IgD-negative memory B cell (primary cell): ENCODE measurements around the gene GOLGA1. TPM values are rescaled to one million over a fixed set of nuclear protein-coding genes. Genes with fewer than 3 reads are reported as not detected.

Experiments
- H3K27ac Mint-ChIP-seq, 3 donors: one replicate each; pipeline ENCODE4 v1.8.0; 2020 to 2022; ENCODE audit warnings: mild to moderate bottlenecking in 3 of 3, mixed read lengths in 3 of 3, moderate library complexity in 1 of 3
- H3K27me3 Mint-ChIP-seq: one replicate; pipeline ENCODE4 v1.8.0; 2021; ENCODE audit warnings: mixed read lengths
- H3K36me3 Mint-ChIP-seq: one replicate; pipeline ENCODE4 v1.8.0; 2020; ENCODE audit warnings: mild to moderate bottlenecking, mixed read lengths
- H3K4me1 Mint-ChIP-seq, 3 donors: one replicate each; pipeline ENCODE4 v1.8.0; 2020 to 2022; ENCODE audit warnings: mixed read lengths in 3 of 3, mild to moderate bottlenecking in 1 of 3
- H3K4me3 Mint-ChIP-seq, 4 donors: one replicate each; pipeline ENCODE4 v1.8.0; 2020 to 2022; ENCODE audit warnings: mild to moderate bottlenecking in 4 of 4, mixed read lengths in 4 of 4, moderate library complexity in 3 of 4
- H3K9me3 Mint-ChIP-seq, 3 donors: one replicate each; pipeline ENCODE4 v1.8.0; 2020 to 2021; ENCODE audit warnings: mixed read lengths in 3 of 3, mild to moderate bottlenecking in 1 of 3
- polyA plus RNA-seq: library from polyadenylated mRNA; unstranded; fragments of 300-500 nt; fragmentation: Illumina TruSeq; gene quantifications from one replicate; pipeline ENCODE4 v1.2.3, GENCODE V29; 2021

GOLGA1 gene
- polyA plus RNA-seq, 1 donor from 2014 or later: 10.3 TPM

DNA sequence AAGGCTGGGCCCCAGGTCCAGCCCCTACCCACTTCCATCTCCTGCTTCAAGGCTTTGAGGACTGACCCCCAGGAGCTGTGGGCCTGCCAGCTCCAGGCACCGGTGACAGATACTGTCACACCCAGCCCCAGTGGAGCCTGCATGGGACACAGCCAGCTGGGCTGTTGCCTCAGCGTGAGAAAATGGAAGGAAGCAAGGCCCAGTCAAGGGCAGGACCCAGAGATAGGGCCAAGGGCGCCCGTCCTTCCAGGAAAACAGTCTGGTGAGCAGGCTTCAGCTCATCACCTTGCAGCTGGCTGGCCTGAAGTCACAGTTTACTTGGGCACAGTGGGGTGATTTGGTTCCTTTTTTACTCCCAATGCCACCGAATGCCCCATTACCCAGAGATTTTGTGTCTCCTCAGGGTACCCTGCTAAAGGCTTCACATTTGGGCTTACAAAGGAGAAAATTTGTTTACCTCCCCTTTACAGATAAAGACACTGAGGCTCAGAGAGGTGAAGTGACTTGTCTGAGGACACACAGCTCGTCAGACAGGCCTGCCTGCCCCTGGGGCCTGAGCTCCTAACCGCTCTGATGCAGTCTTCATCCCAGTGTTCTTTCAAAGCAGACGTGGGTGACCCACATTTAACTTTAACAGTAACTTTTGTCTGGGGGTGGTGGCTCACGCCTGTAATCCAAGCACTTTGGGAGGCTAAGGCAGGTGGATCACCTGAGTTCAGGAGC, 109.1 kb downstream of the GOLGA1 start:
- H3K4me1 Mint-ChIP-seq: peaks cover 0 to 2% (median 0%) of the 10 kb centered on the region in 3 donors
- no peaks in the 10 kb centered on the region for H3K27me3 Mint-ChIP-seq
- H3K9me3 Mint-ChIP-seq: no peaks in the 10 kb centered on the region
- H3K4me3 Mint-ChIP-seq: no peak overlapping the region
- H3K27ac Mint-ChIP-seq: no peak overlapping the region
- H3K36me3 Mint-ChIP-seq: no peaks in the 10 kb centered on the region

DNA sequence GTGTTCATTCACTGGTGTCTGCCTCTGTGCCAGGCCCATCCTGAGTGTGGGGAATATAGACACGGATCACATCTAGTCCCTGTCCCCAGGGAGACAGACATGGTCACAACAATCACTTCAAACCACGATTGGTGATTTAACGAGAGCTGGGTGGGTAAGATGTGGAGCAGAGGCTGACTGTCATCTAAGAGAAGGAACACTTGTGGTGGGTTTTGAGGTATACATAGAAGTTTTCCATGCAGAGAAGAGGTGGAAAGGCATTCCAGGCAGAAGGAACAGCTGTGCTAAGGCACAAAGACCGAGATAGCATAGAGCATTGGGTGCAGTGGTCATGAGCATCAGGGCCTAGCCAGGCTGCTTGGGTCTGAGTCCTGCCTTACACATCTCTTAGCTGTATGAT, 110.3 kb downstream of the GOLGA1 start:
- H3K4me1 Mint-ChIP-seq: peaks cover 0 to 2% (median 0%) of the 10 kb centered on the region in 3 donors
- H3K27ac Mint-ChIP-seq: no peak overlapping the region
- H3K27me3 Mint-ChIP-seq: no peaks in the 10 kb centered on the region
- H3K4me3 Mint-ChIP-seq: no peak overlapping the region
- peaks cover 0 to 5% (median 3%) of the 10 kb centered on the region in 3 donors for H3K9me3 Mint-ChIP-seq
- no peaks in the 10 kb centered on the region for H3K36me3 Mint-ChIP-seq

DNA sequence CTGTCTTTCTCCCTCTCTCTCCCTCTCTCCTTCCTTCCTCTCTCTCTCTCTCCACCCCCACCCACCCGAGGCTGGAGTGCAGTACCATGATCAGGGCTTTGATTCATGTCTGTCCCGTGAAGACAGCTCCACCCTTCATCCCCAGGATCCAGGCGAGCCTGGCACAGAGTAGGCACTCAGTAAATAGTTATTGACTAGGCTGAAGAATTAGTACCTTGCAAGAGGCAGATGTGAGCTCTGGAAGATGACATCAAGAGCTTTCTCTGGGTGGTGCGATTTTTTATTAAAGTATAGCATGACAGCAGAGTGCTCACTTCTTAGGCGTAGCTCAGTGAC, 111.6 kb downstream of the GOLGA1 start:
- Mint-ChIP-seq H3K27me3 (no peaks in the 10 kb centered on the region), H3K36me3 (no peaks in the 10 kb centered on the region), H3K4me1 (peaks cover 0 to 4% (median under 1%) of the 10 kb centered on the region in 3 donors), H3K4me3 (peak overlapping the region in 1 of 4 donors; percentile 15), H3K9me3 (peaks cover 0 to 5% (median 3%) of the 10 kb centered on the region in 3 donors), H3K27ac (no peak overlapping the region)

DNA sequence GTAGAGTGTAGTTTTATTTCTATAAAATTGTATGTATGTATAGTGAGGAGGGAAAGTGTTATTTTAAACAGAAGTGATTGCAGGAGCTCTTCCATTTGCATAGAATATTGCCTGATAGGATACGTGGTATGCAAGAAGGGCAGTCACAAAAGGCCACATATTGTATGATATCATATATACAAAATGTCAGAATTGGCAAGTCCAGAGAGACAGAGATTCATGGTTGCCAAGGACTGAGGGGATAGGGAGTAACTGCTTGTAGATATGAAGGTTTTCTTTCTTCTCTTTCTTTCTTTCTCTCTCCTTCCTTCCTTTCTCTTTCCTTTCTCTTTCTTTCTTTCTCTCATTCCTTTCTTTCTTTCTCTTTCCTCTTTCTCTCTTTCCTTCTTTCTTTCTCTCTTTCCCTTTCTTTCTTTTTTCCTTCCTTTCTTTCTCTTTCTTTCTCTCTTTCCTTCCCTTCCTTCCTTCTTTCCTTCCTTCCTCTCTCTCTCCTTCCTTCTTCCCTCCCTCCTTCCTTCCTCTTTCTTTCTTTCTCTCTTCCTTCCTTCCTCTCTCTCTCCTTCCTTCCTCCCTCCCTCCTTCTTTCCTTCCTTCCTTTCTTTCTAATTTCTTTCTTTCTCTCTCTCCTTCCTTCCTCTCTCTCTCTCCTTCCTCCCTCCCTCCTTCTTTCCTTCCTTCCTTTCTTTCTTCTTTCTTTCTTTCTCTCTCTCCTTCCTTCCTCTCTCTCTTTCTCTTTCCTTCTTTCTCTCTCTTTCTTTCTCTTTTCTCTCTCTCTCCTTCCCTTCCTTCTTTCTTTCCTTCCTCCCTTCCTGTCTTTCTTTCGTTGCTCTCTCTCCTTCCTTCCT, 112.2 kb downstream of the GOLGA1 start:
- H3K9me3 Mint-ChIP-seq: peaks cover 0 to 5% (median 3%) of the 10 kb centered on the region in 3 donors
- no peaks in the 10 kb centered on the region for H3K27me3 Mint-ChIP-seq
- H3K4me1 Mint-ChIP-seq: peaks cover 0 to 4% (median 2%) of the 10 kb centered on the region in 3 donors
- no peak overlapping the region for H3K27ac Mint-ChIP-seq
- H3K36me3 Mint-ChIP-seq: no peaks in the 10 kb centered on the region
- peak overlapping the region in 1 of 4 donors; percentile 39 for H3K4me3 Mint-ChIP-seq

Other genes starting within 250 kb of the GOLGA1 start
- 0.03 TPM for gene NR6A1, start 169.8 kb downstream of the GOLGA1 start, polyA plus RNA-seq
- gene OLFML2A, start 163.9 kb downstream of the GOLGA1 start, polyA plus RNA-seq: 0.20 TPM
- gene WDR38, start 87.6 kb downstream of the GOLGA1 start, polyA plus RNA-seq: not detected
- 2,381 TPM for gene RPL35, start 79.1 kb downstream of the GOLGA1 start, polyA plus RNA-seq
- 92.7 TPM for gene ARPC5L, start 79.0 kb downstream of the GOLGA1 start, polyA plus RNA-seq
- gene SCAI, start 202.4 kb upstream of the GOLGA1 start, polyA plus RNA-seq: 4.9 TPM
- 45.6 TPM for gene PPP6C, start 248.7 kb upstream of the GOLGA1 start, polyA plus RNA-seq